HEK293 (cell line): ENCODE measurements around the gene ZNF385D.

Experiments used
- CTCF ChIA-PET: fragments of 350-600 bp; formaldehyde crosslinking; extraction: SDS; loops from one replicate; lab custom pipeline; 2021; ENCODE audit warnings: antibody characterized with exemption; lab: Yijun Ruan, JAX
- POLR2A ChIA-PET: fragments of 300-600 bp; formaldehyde crosslinking; extraction: SDS; loops from one replicate; lab custom pipeline; 2020; ENCODE audit warnings: antibody characterized with exemption, inconsistent platforms; lab: Yijun Ruan, JAX
- H3K27ac ChIP-seq: fragments of 200-500 bp; sonication (Bioruptor generic); 2 replicates; pipeline ENCODE4 v1.5.1; 2014; ENCODE audit warnings: low read depth, low read length, control low read depth, inconsistent platforms; ENCODE audit errors: extremely low read depth
- H3K36me3 ChIP-seq, 2 experiments: fragments of 200-500 bp in 1 of 2; sonication (Bioruptor generic) in 1 of 2; 1 replicate in 1 of 2; 2 replicates in 1 of 2; pipeline ENCODE4 v1.5.1; 2014 to 2017; ENCODE audit warnings: inconsistent platforms in 2 of 2, low read length in 2 of 2; ENCODE audit not compliant: control insufficient read depth in 2 of 2, insufficient read depth in 1 of 2
- H3K4me1 ChIP-seq: fragments of 200-500 bp; sonication (Bioruptor generic); 2 replicates; pipeline ENCODE4 v1.5.1; 2014; ENCODE audit warnings: mild to moderate bottlenecking, low read length, inconsistent platforms; ENCODE audit not compliant: control insufficient read depth, insufficient read depth
- H3K4me3 ChIP-seq: 2 replicates; pipeline ENCODE4 v1.5.1; 2011; ENCODE audit warnings: low read depth, mild to moderate bottlenecking, control low read depth, low read length, moderate library complexity
- H3K9me3 ChIP-seq: fragments of 200-500 bp; sonication (Bioruptor generic); 2 replicates; pipeline ENCODE4 v1.5.1; 2014; ENCODE audit warnings: low read depth, low read length, inconsistent platforms; ENCODE audit not compliant: control insufficient read depth, insufficient read depth
- KLF9 ChIP-seq: fragments of 450-650 bp; formaldehyde crosslinking; IDR thresholded peaks from 2 replicates; pipeline ENCODE4 v1.5.1; 2016; ENCODE audit warnings: missing biosample characterization, missing genetic modification characterization, low read depth
- PRDM2 ChIP-seq: fragments of 450-650 bp; formaldehyde crosslinking; IDR thresholded peaks from 2 replicates; pipeline ENCODE4 v1.5.1; 2016; ENCODE audit warnings: missing biosample characterization, missing genetic modification characterization, borderline replicate concordance
- SCRT2 ChIP-seq: fragments of 450-650 bp; formaldehyde crosslinking; IDR thresholded peaks from 2 replicates; pipeline ENCODE4 v1.5.1; 2016; ENCODE audit warnings: missing biosample characterization, missing genetic modification characterization
- ZFP69B ChIP-seq: fragments of 450-650 bp; formaldehyde crosslinking; IDR thresholded peaks from 2 replicates; pipeline ENCODE4 v1.5.1; 2016; ENCODE audit warnings: missing biosample characterization, missing genetic modification characterization
- ZNF133 ChIP-seq: fragments of 450-650 bp; formaldehyde crosslinking; IDR thresholded peaks from 2 replicates; pipeline ENCODE4 v1.5.1; 2016; ENCODE audit warnings: missing biosample characterization, missing genetic modification characterization
- ZNF148 ChIP-seq: fragments of 450-650 bp; formaldehyde crosslinking; IDR thresholded peaks from 2 replicates; pipeline ENCODE4 v1.5.0; 2017; ENCODE audit warnings: missing biosample characterization, missing genetic modification characterization, borderline replicate concordance
- ZNF157 ChIP-seq: fragments of 450-650 bp; formaldehyde crosslinking; IDR thresholded peaks from 2 replicates; pipeline ENCODE4 v1.5.1; 2016; ENCODE audit warnings: missing biosample characterization, missing genetic modification characterization
- ZNF362 ChIP-seq: fragments of 450-650 bp; formaldehyde crosslinking; IDR thresholded peaks from 2 replicates; pipeline ENCODE4 v1.5.1; 2016; ENCODE audit warnings: missing biosample characterization, missing genetic modification characterization
- ZNF404 ChIP-seq: fragments of 450-650 bp; formaldehyde crosslinking; IDR thresholded peaks from 2 replicates; pipeline ENCODE4 v1.5.1; 2017; ENCODE audit warnings: missing biosample characterization, missing genetic modification characterization
- ZNF548 ChIP-seq: fragments of 450-650 bp; formaldehyde crosslinking; IDR thresholded peaks from 2 replicates; pipeline ENCODE4 v1.5.1; 2016; ENCODE audit warnings: missing biosample characterization, missing genetic modification characterization
- ZNF623 ChIP-seq: fragments of 450-650 bp; formaldehyde crosslinking; IDR thresholded peaks from 2 replicates; pipeline ENCODE4 v1.5.1; 2016; ENCODE audit warnings: missing biosample characterization, missing genetic modification characterization
- ZNF626 ChIP-seq: fragments of 450-650 bp; sonication (Bioruptor Pico); formaldehyde crosslinking; IDR thresholded peaks from 2 replicates; pipeline ENCODE4 v1.5.1; 2018; ENCODE audit warnings: missing biosample characterization, missing genetic modification characterization, inconsistent platforms
- ZNF645 ChIP-seq: fragments of 450-650 bp; formaldehyde crosslinking; IDR thresholded peaks from 2 replicates; pipeline ENCODE4; 2016; ENCODE audit warnings: missing biosample characterization, missing genetic modification characterization
- ZNF677 ChIP-seq: fragments of 450-650 bp; IDR thresholded peaks from 2 replicates; pipeline ENCODE4 v1.5.0; 2018; ENCODE audit warnings: missing biosample characterization, mild to moderate bottlenecking, missing genetic modification characterization, moderate library complexity
- ZSCAN30 ChIP-seq: fragments of 450-650 bp; IDR thresholded peaks from 2 replicates; pipeline ENCODE4 v1.5.1; 2018; ENCODE audit warnings: missing biosample characterization, mild to moderate bottlenecking, missing genetic modification characterization, moderate library complexity

ZNF385D gene

GRCh38 chr3:21587894-21588293, 163.1 kb downstream of the ZNF385D start:
- TF ChIP-seq ZNF404 (tag by site-specific recombination) (no peak), ZNF623 (no peak), ZNF548 (no peak), ZNF626 (tag by site-specific recombination) (no peak)
- TF ChIP-seq, all 188 proteins: peak for 0
- no peaks in the 10 kb centered on the region for H3K4me1 ChIP-seq
- no peaks in the 10 kb centered on the region for H3K9me3 ChIP-seq
- no peak overlapping the region for H3K27ac ChIP-seq
- H3K36me3 ChIP-seq: no peaks in the 10 kb centered on the region
- ChIA-PET POLR2A (no interaction called here), CTCF (no interaction called here)
- no peak overlapping the region for H3K4me3 ChIP-seq

- H3K4me1 ChIP-seq: no peaks in the 10 kb centered on the region
- no peaks in the 10 kb centered on the region for H3K36me3 ChIP-seq
- POLR2A ChIA-PET: no interaction called here
- CTCF ChIA-PET: no interaction called here
- no peak overlapping the region for H3K4me3 ChIP-seq
- no peak for TF ChIP-seq ZNF404 (tag by site-specific recombination)
- TF ChIP-seq, all 188 proteins: peak for 0
- no peak overlapping the region for H3K27ac ChIP-seq
- H3K9me3 ChIP-seq: no peaks in the 10 kb centered on the region
Observed at GRCh38 chr3:21585216-21585740, 165.7 kb downstream of the ZNF385D start.

- POLR2A ChIA-PET: no interaction called here
- H3K36me3 ChIP-seq: no peaks in the 10 kb centered on the region
- CTCF ChIA-PET: interaction anchor here (0.6 kb wide), 1 partner anchor 35 kb away, joined by 4 read pairs; no protein-coding TSS in a partner anchor
- H3K4me3 ChIP-seq: no peak overlapping the region
- no peaks in the 10 kb centered on the region for H3K4me1 ChIP-seq
- TF ChIP-seq ZFP69B (tag by site-specific recombination) (no peak), ZNF362 (tag by site-specific recombination) (no peak), KLF9 (tag by site-specific recombination) (no peak), ZNF677 (tag by site-specific recombination) (no peak)
- no peaks in the 10 kb centered on the region for H3K9me3 ChIP-seq
- H3K27ac ChIP-seq: no peak overlapping the region
Observed at GRCh38 chr3:21573291-21573690, 177.7 kb downstream of the ZNF385D start.

- no peaks in the 10 kb centered on the region for H3K4me1 ChIP-seq
- CTCF ChIA-PET: no interaction called here
- H3K36me3 ChIP-seq: no peaks in the 10 kb centered on the region
- no peak for TF ChIP-seq ZNF148 (tag by site-specific recombination)
- no peak for TF ChIP-seq ZNF157
- TF ChIP-seq ZNF133 (tag by site-specific recombination): no peak
- no peak for TF ChIP-seq PRDM2
- no peak for TF ChIP-seq ZNF645
- no peak for TF ChIP-seq ZSCAN30 (tag by site-specific recombination)
- no peak for TF ChIP-seq SCRT2 (tag by site-specific recombination)
- no peak overlapping the region for H3K27ac ChIP-seq
- H3K9me3 ChIP-seq: no peaks in the 10 kb centered on the region
- POLR2A ChIA-PET: no interaction called here
- no peak overlapping the region for H3K4me3 ChIP-seq
Observed at GRCh38 chr3:21564531-21564930, 186.5 kb downstream of the ZNF385D start.
